H1 (cell line): Measurements from ENCODE around the gene OSTF1. TPM values are rescaled to one million over a fixed set of nuclear protein-coding genes. Genes with fewer than 3 reads are reported as not detected.

Experiments
- BRCA1 ChIP-seq: IDR thresholded peaks from 2 replicates; pipeline ENCODE4 v1.6.1; 2012; ENCODE audit warnings: low read depth, low read length, improper control_type of control experiment
- CHD1 ChIP-seq: IDR thresholded peaks from 2 replicates; pipeline ENCODE4 v1.6.1; 2012; ENCODE audit warnings: low read depth, low read length, improper control_type of control experiment
- EGR1 ChIP-seq: IDR thresholded peaks from 2 replicates; pipeline ENCODE4 v1.6.1; 2011; ENCODE audit warnings: low read depth, low read length, borderline replicate concordance
- KDM1A ChIP-seq: fragments of 200-600, 300-600 bp; sonication (generic); IDR thresholded peaks from 2 replicates; pipeline ENCODE4 v1.7.1; 2016; ENCODE audit warnings: mild to moderate bottlenecking, low read length, borderline replicate concordance
- KDM5A ChIP-seq: fragments of 200-600 bp; IDR thresholded peaks from 2 replicates; pipeline ENCODE4 v1.7.1; 2012; ENCODE audit warnings: mild to moderate bottlenecking, low read length, inconsistent platforms, mixed read lengths
- POLR2AphosphoS5 ChIP-seq: IDR thresholded peaks from 2 replicates; pipeline ENCODE4 v1.6.1; 2011; ENCODE audit warnings: low read depth, low read length
- SP4 ChIP-seq: IDR thresholded peaks from 2 replicates; pipeline ENCODE4 v1.6.1; 2012; ENCODE audit warnings: low read length, inconsistent platforms
- TAF1 ChIP-seq: IDR thresholded peaks from 2 replicates; pipeline ENCODE4 v1.6.1; 2011; ENCODE audit warnings: mild to moderate bottlenecking, low read depth, low read length
- TAF7 ChIP-seq: optimal IDR thresholded peaks from 2 replicates; pipeline ENCODE3; 2011; ENCODE audit warnings: low read depth, mild to moderate bottlenecking, inconsistent platforms, low read length, moderate library complexity, borderline replicate concordance
- ZNF274 ChIP-seq: IDR thresholded peaks from 2 replicates; pipeline ENCODE4 v1.7.0; 2012; ENCODE audit warnings: low read length, borderline replicate concordance; ENCODE audit errors: extremely low read depth
- polyA plus RNA-seq, 7 experiments: library from polyadenylated mRNA; depleted of rRNA in 3 of 7; stranded (reverse) in 5 of 7; unstranded in 2 of 7; fragments of >200 nt in 5 of 7; fragments of 200-250 nt in 2 of 7; gene quantifications; 1 replicate in 5 of 7; 2 replicates in 1 of 7; 4 replicates in 1 of 7; pipeline versions ENCODE4 v1.2.1 to v1.2.3, GENCODE V29; 2011 to 2013; ENCODE audit warnings: missing spikeins in 2 of 7, mixed read lengths in 2 of 7
- total RNA-seq: library from RNA; stranded (reverse); fragmentation: NEBNext Ultra II Directional; extraction: Animal tissue kit (Norgen Biotek cat#: 25700); gene quantifications from 2 replicates; pipeline ENCODE4 v1.2.1, GENCODE V29; 2021
- TF ChIP-seq, protein P1 (sequence below): fragments of 300-600 bp; sonication (generic); IDR thresholded peaks from 2 replicates; pipeline ENCODE4 v1.7.1; 2012; ENCODE audit warnings: low read length, moderate library complexity, mild to moderate bottlenecking, inconsistent platforms; ENCODE audit not compliant: insufficient replicate concordance
- TF ChIP-seq, protein P2 (sequence below): IDR thresholded peaks from 2 replicates; pipeline ENCODE4 v1.6.1; 2011; ENCODE audit warnings: low read depth, mild to moderate bottlenecking, low read length; ENCODE audit not compliant: insufficient read depth

OSTF1 gene
- total and polyA plus RNA-seq, 2 of the 8 experiments (the other 6 are each of a cell fraction or from before 2014, with no cell fraction given): 5.0 to 18.9 TPM

DNA sequence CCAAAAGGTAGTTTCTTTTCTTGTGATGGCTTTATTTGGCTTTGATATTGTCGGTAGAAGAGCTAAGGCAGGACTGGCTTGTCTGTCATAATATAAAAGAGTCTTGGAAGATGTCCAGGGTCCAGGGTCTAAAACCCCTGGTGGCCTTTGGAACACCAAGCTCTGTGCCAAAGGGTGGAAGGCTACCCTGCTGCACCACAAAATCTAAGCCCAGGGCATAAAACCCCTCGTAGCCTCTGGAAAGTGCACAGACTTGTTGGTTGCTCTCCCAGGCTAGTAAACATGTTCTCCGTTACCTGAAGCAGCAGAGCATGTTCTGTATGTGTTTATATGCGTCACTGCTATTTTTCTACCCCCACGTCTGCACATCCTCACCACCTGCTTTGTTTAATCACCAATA is 75.5 kb downstream of the OSTF1 start (continued):
- TF ChIP-seq, protein P1, sequence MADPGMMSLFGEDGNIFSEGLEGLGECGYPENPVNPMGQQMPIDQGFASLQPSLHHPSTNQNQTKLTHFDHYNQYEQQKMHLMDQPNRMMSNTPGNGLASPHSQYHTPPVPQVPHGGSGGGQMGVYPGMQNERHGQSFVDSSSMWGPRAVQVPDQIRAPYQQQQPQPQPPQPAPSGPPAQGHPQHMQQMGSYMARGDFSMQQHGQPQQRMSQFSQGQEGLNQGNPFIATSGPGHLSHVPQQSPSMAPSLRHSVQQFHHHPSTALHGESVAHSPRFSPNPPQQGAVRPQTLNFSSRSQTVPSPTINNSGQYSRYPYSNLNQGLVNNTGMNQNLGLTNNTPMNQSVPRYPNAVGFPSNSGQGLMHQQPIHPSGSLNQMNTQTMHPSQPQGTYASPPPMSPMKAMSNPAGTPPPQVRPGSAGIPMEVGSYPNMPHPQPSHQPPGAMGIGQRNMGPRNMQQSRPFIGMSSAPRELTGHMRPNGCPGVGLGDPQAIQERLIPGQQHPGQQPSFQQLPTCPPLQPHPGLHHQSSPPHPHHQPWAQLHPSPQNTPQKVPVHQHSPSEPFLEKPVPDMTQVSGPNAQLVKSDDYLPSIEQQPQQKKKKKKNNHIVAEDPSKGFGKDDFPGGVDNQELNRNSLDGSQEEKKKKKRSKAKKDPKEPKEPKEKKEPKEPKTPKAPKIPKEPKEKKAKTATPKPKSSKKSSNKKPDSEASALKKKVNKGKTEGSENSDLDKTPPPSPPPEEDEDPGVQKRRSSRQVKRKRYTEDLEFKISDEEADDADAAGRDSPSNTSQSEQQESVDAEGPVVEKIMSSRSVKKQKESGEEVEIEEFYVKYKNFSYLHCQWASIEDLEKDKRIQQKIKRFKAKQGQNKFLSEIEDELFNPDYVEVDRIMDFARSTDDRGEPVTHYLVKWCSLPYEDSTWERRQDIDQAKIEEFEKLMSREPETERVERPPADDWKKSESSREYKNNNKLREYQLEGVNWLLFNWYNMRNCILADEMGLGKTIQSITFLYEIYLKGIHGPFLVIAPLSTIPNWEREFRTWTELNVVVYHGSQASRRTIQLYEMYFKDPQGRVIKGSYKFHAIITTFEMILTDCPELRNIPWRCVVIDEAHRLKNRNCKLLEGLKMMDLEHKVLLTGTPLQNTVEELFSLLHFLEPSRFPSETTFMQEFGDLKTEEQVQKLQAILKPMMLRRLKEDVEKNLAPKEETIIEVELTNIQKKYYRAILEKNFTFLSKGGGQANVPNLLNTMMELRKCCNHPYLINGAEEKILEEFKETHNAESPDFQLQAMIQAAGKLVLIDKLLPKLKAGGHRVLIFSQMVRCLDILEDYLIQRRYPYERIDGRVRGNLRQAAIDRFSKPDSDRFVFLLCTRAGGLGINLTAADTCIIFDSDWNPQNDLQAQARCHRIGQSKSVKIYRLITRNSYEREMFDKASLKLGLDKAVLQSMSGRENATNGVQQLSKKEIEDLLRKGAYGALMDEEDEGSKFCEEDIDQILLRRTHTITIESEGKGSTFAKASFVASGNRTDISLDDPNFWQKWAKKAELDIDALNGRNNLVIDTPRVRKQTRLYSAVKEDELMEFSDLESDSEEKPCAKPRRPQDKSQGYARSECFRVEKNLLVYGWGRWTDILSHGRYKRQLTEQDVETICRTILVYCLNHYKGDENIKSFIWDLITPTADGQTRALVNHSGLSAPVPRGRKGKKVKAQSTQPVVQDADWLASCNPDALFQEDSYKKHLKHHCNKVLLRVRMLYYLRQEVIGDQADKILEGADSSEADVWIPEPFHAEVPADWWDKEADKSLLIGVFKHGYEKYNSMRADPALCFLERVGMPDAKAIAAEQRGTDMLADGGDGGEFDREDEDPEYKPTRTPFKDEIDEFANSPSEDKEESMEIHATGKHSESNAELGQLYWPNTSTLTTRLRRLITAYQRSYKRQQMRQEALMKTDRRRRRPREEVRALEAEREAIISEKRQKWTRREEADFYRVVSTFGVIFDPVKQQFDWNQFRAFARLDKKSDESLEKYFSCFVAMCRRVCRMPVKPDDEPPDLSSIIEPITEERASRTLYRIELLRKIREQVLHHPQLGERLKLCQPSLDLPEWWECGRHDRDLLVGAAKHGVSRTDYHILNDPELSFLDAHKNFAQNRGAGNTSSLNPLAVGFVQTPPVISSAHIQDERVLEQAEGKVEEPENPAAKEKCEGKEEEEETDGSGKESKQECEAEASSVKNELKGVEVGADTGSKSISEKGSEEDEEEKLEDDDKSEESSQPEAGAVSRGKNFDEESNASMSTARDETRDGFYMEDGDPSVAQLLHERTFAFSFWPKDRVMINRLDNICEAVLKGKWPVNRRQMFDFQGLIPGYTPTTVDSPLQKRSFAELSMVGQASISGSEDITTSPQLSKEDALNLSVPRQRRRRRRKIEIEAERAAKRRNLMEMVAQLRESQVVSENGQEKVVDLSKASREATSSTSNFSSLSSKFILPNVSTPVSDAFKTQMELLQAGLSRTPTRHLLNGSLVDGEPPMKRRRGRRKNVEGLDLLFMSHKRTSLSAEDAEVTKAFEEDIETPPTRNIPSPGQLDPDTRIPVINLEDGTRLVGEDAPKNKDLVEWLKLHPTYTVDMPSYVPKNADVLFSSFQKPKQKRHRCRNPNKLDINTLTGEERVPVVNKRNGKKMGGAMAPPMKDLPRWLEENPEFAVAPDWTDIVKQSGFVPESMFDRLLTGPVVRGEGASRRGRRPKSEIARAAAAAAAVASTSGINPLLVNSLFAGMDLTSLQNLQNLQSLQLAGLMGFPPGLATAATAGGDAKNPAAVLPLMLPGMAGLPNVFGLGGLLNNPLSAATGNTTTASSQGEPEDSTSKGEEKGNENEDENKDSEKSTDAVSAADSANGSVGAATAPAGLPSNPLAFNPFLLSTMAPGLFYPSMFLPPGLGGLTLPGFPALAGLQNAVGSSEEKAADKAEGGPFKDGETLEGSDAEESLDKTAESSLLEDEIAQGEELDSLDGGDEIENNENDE: no peak
- TF ChIP-seq ZNF274: no peak
- no peak for TF ChIP-seq POLR2AphosphoS5
- no peak for TF ChIP-seq KDM5A
- TF ChIP-seq TAF7: no peak
- no peak for TF ChIP-seq CHD1
- TF ChIP-seq EGR1: no peak
- TF ChIP-seq SP4: no peak
- TF ChIP-seq BRCA1: no peak
- TF ChIP-seq, protein P2, sequence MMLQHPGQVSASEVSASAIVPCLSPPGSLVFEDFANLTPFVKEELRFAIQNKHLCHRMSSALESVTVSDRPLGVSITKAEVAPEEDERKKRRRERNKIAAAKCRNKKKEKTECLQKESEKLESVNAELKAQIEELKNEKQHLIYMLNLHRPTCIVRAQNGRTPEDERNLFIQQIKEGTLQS: no peak
- no peak for TF ChIP-seq TAF1
- no peak for TF ChIP-seq KDM1A
